HepG2 (cell line): ENCODE results near the gene MRPS14. TPM values are rescaled to one million over a fixed set of nuclear protein-coding genes. Genes with fewer than 3 reads are reported as not detected.
A peak's percentile ranks its signal among the peaks of the same experiment; 100 is the strongest.

Source experiments
- CBX1 ChIP-seq: IDR thresholded peaks from one replicate; pipeline ENCODE4 v1.6.1; 2016; ENCODE audit warnings: antibody characterized with exemption, low read depth
- CHD4 ChIP-seq: fragments of 200-600 bp; sonication (generic); IDR thresholded peaks from 2 replicates; pipeline ENCODE4 v1.7.0; 2017; ENCODE audit warnings: mild to moderate bottlenecking, low read length, borderline replicate concordance
- CREB1 ChIP-seq, 2 experiments: fragments of 450-650 bp in 1 of 2; IDR thresholded peaks; 2 replicates each; pipeline ENCODE4 v1.6.1; 2016 to 2017; ENCODE audit warnings: control low read depth in 1 of 2, mild to moderate bottlenecking in 1 of 2, missing compliant biosample characterization in 1 of 2, missing genetic modification characterization in 1 of 2
- ESRRA ChIP-seq: sonication (generic); formaldehyde crosslinking; IDR thresholded peaks from 2 replicates; pipeline ENCODE4 v1.5.1; 2020; ENCODE audit warnings: mild to moderate bottlenecking, low read depth, missing genetic modification reagents
- EZH2 ChIP-seq: conservative IDR thresholded peaks from 2 replicates; pipeline ENCODE4 v1.6.1; 2012; ENCODE audit warnings: mild to moderate bottlenecking, low read depth, low read length, moderate library complexity
- HCFC1 ChIP-seq: fragments of 150-350 bp; IDR thresholded peaks from 2 replicates; pipeline ENCODE4 v1.6.1; 2014; ENCODE audit warnings: low read depth, low read length
- KDM1A ChIP-seq: IDR thresholded peaks from 2 replicates; pipeline ENCODE4 v1.6.1; 2016; ENCODE audit warnings: missing compliant biosample characterization
- LBX2 ChIP-seq: sonication (generic); formaldehyde crosslinking; IDR thresholded peaks from 2 replicates; pipeline ENCODE4 v1.5.0; 2020; ENCODE audit warnings: missing genetic modification reagents, mild to moderate bottlenecking, borderline replicate concordance
- NAIF1 ChIP-seq: sonication (generic); formaldehyde crosslinking; IDR thresholded peaks from 2 replicates; pipeline ENCODE4 v1.5.0; 2020; ENCODE audit warnings: mild to moderate bottlenecking, missing genetic modification reagents, borderline replicate concordance
- NFYB ChIP-seq: sonication (generic); formaldehyde crosslinking; IDR thresholded peaks from 2 replicates; pipeline ENCODE4 v1.4.0; 2020; ENCODE audit warnings: missing genetic modification reagents
- PBX2 ChIP-seq: IDR thresholded peaks from 2 replicates; pipeline ENCODE4 v1.6.1; 2016; ENCODE audit warnings: control low read depth
- ZBED4 ChIP-seq: sonication (generic); formaldehyde crosslinking; IDR thresholded peaks from 2 replicates; pipeline ENCODE4 v1.4.0; 2020; ENCODE audit warnings: missing genetic modification reagents, borderline replicate concordance
- ZBTB2 ChIP-seq: sonication (generic); formaldehyde crosslinking; IDR thresholded peaks from 2 replicates; pipeline ENCODE4 v1.8.0; 2022; ENCODE audit warnings: low read depth, missing genetic modification reagents
- ZNF326 ChIP-seq: sonication (generic); formaldehyde crosslinking; IDR thresholded peaks from 2 replicates; pipeline ENCODE4 v1.4.0; 2020; ENCODE audit warnings: missing genetic modification reagents, borderline replicate concordance
- ZNF333 ChIP-seq: sonication (generic); formaldehyde crosslinking; IDR thresholded peaks from 2 replicates; pipeline ENCODE4 v1.4.0; 2020; ENCODE audit warnings: mild to moderate bottlenecking, missing genetic modification reagents, borderline replicate concordance
- ZNF577 ChIP-seq: sonication (generic); formaldehyde crosslinking; IDR thresholded peaks from 2 replicates; pipeline ENCODE4 v1.4.0; 2020; ENCODE audit warnings: mild to moderate bottlenecking, low read depth, missing genetic modification reagents, borderline replicate concordance
- ZNF766 ChIP-seq: sonication (generic); formaldehyde crosslinking; IDR thresholded peaks from 2 replicates; pipeline ENCODE4 v1.5.0; 2020; ENCODE audit warnings: missing genetic modification reagents, borderline replicate concordance
- polyA plus RNA-seq, 8 experiments: library from polyadenylated mRNA; depleted of rRNA in 3 of 8; stranded (reverse) in 7 of 8; unstranded in 1 of 8; fragments of >200 nt; fragmentation: Illumina TruSeq in 4 of 8; extraction: Trizol in 4 of 8; gene quantifications; 2 replicates each; pipeline versions ENCODE4 v1.2.1 to v1.2.3, GENCODE V29; 2011 to 2016; ENCODE audit warnings: low read depth in 4 of 8, missing spikeins in 1 of 8, mixed read lengths in 1 of 8; ENCODE audit not compliant: insufficient read depth in 1 of 8
- total RNA-seq, 5 experiments: library from RNA; depleted of rRNA; stranded (reverse); fragments of >200 nt; fragmentation: Illumina TruSeq; extraction: Trizol; gene quantifications; 2 replicates each; pipeline ENCODE4 v1.2.3, GENCODE V29; 2016; ENCODE audit warnings: low read depth in 1 of 5
- TF ChIP-seq, protein P1 (sequence below): IDR thresholded peaks from 2 replicates; pipeline ENCODE4 v1.6.1; 2012; ENCODE audit warnings: low read length, improper control_type of control experiment

The MRPS14 gene
- total and polyA plus RNA-seq, 2 of the 13 experiments (the other 11 are each of a cell fraction or from before 2014, with no cell fraction given), result 36.6 to 43.2 TPM

DNA sequence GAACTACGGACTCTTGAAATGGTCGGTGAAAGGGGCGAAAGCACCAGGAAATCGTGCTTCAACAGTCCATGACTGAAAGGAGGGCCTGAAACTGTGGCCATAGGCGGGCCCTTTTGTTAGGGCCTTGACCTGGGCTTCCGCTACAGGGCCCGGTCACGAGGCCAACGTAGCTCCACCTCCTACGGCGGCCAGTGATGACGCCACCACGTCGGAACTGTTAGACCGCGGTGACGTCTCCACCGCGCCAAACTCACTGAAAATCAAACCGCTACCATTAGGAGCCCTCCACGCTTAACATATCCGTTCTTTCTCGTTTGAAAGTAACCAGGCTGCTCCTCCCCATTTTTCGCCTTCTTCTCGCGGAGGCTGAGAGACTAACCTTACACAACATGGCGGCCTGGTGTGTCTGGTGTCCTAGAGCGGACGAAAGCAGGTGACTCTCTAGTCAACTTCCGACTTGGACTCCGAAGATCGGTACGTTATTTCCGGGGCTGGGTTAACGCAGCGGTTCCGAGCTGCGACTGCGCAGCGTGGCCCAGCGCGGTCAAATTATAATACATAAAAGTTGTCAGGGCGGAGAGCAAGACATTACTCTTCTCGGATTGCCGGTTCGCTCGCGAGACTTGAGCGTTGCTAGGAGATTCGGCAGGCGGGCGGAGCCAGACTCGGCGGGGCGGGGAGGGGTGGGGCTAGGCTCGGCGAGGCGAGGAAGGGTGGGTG, 23.8 kb downstream of the MRPS14 start (continued):
- TF ChIP-seq ZNF326 (CRISPR knock-in tag), result no peak
- TF ChIP-seq ZBTB2 (CRISPR knock-in tag), result peak; percentile 66; the same call in 1 of the 2 replicates
- peak; percentile 96 for TF ChIP-seq NAIF1 (CRISPR knock-in tag)
- no peak; the same call in 1 of the 2 replicates for TF ChIP-seq KDM1A (CRISPR knock-in tag)
- TF ChIP-seq PBX2 (CRISPR knock-in tag), result no peak
- no peak; the same call in 1 of the 2 replicates for TF ChIP-seq NFYB (CRISPR knock-in tag)
- TF ChIP-seq ZNF333, result 0 out of 2 replicates have a peak, but pooled peaks have one; percentile 50
- peak; percentile 62; the same call in 1 of the 2 replicates for TF ChIP-seq HCFC1
- TF ChIP-seq, protein P1, sequence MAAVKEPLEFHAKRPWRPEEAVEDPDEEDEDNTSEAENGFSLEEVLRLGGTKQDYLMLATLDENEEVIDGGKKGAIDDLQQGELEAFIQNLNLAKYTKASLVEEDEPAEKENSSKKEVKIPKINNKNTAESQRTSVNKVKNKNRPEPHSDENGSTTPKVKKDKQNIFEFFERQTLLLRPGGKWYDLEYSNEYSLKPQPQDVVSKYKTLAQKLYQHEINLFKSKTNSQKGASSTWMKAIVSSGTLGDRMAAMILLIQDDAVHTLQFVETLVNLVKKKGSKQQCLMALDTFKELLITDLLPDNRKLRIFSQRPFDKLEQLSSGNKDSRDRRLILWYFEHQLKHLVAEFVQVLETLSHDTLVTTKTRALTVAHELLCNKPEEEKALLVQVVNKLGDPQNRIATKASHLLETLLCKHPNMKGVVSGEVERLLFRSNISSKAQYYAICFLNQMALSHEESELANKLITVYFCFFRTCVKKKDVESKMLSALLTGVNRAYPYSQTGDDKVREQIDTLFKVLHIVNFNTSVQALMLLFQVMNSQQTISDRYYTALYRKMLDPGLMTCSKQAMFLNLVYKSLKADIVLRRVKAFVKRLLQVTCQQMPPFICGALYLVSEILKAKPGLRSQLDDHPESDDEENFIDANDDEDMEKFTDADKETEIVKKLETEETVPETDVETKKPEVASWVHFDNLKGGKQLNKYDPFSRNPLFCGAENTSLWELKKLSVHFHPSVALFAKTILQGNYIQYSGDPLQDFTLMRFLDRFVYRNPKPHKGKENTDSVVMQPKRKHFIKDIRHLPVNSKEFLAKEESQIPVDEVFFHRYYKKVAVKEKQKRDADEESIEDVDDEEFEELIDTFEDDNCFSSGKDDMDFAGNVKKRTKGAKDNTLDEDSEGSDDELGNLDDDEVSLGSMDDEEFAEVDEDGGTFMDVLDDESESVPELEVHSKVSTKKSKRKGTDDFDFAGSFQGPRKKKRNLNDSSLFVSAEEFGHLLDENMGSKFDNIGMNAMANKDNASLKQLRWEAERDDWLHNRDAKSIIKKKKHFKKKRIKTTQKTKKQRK, result no peak
- no peak for TF ChIP-seq ZBED4
- TF ChIP-seq CHD4, result no peak
- peak; percentile 97 for TF ChIP-seq CREB1 (IDR thresholded peaks at IDR 0.05)
- TF ChIP-seq CREB1 (CRISPR knock-in tag; IDR thresholded peaks at IDR 0.05), result peak; percentile 99
- no peak for TF ChIP-seq LBX2 (CRISPR knock-in tag)
- TF ChIP-seq ZNF577 (CRISPR knock-in tag), result no peak
- TF ChIP-seq CBX1, result peak; percentile 31
- TF ChIP-seq ESRRA (CRISPR knock-in tag), result 0 out of 2 replicates have a peak, but pooled peaks have one; percentile 34
- TF ChIP-seq ZNF766, result 0 out of 2 replicates have a peak, but pooled peaks have one; percentile 17
- TF ChIP-seq EZH2, result no peak
